ENCODE measurements around the gene RHOG.

Gene RHOG

DNA sequence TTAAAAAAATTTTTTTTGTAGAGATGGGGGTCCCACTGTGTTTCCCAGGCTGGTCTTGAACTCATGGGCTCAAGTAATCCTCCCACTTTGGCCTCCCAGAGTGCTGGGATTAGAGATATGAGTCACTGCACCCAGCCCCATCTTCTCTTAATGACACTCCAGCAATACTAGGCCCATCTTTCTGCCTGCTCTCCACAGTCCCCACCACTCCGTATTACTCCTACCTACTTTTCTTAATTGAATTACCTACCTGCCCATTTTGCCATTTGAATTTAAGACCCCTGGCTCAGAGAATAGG is 12.7 kb upstream of the RHOG start:
- Mint-ChIP-seq H3K27ac (peak overlapping the region in 1 of 3 experiments; percentile 54), H3K27me3 (ENCODE audit: low read depth) (no peaks in the 10 kb centered on the region), H3K9me3 (no peaks in the 10 kb centered on the region), H3K4me1 (peaks cover 37% of the 10 kb centered on the region), H3K36me3 (ENCODE audit: low read depth) (no peaks in the 10 kb centered on the region), H3K4me3 (peak overlapping the region in 2 of 3 experiments; percentile 13 to 82)
- TF ChIP-seq, protein P1, sequence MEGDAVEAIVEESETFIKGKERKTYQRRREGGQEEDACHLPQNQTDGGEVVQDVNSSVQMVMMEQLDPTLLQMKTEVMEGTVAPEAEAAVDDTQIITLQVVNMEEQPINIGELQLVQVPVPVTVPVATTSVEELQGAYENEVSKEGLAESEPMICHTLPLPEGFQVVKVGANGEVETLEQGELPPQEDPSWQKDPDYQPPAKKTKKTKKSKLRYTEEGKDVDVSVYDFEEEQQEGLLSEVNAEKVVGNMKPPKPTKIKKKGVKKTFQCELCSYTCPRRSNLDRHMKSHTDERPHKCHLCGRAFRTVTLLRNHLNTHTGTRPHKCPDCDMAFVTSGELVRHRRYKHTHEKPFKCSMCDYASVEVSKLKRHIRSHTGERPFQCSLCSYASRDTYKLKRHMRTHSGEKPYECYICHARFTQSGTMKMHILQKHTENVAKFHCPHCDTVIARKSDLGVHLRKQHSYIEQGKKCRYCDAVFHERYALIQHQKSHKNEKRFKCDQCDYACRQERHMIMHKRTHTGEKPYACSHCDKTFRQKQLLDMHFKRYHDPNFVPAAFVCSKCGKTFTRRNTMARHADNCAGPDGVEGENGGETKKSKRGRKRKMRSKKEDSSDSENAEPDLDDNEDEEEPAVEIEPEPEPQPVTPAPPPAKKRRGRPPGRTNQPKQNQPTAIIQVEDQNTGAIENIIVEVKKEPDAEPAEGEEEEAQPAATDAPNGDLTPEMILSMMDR (IDR thresholded peaks at IDR 0.05; ENCODE audit: unreplicated experiment in 3 of 3) = no peak

DNA sequence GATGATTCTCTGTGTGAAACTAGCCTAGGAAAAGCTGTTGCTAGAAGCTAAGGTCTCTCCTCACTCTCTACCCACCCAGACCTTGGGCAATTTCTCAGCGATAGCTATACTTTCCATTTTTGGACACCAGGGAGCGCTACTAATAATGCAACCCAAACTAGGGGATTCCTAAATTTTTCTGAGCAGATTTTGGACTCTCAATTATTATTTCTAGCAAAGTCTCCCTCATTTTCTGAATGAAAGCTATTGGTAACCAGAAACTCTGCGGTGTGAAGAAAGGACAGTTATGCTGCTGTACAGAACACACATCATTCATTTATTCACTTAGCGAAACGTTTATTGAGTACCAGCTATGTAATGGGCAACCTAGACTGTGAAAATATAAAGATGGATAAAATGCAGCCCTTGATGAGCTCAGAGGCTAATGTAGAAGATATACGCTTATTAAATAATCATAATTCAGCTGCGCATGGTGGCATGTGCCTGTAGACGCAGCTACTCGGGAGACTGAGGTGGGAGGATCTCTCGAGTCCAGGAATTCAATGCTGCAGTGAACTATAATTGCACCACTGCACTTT is 8.6 kb upstream of the RHOG start:
- Mint-ChIP-seq H3K4me1 (peaks cover 8% of the 10 kb centered on the region), H3K27ac (peak overlapping the region in 1 of 3 experiments; percentile 45), H3K4me3 (no peak overlapping the region)

DNA sequence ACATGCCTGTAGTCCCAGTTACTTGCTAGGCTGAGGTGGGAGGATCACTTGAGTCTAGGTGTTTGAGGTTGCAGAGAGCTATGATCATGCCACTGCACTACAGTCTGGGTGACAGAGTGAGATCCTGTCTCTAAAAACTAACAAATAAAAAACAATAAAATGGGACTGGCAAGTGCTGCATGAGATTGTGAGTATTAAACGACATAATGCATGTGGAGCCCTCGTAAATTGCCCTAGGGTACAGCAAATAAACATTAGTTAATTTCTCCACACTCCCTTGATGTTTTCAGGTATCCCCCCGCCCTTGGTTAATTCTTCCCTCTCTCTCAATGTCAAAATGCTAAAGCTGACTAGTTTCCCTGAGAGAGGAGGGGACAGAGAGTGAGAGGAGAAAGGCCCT is 4.9 kb upstream of the RHOG start:
- TF ChIP-seq, protein P1 (IDR thresholded peaks at IDR 0.05; ENCODE audit: unreplicated experiment in 3 of 3) = no peak
- Mint-ChIP-seq H3K4me1 (no peaks in the 10 kb centered on the region), H3K4me3 (no peak overlapping the region)

More for the DNA sequence above, 8.6 kb upstream of the RHOG start:
- no peaks in the 10 kb centered on the region for H3K36me3 Mint-ChIP-seq (ENCODE audit: low read depth)
- H3K9me3 Mint-ChIP-seq = no peaks in the 10 kb centered on the region
- H3K27me3 Mint-ChIP-seq (ENCODE audit: low read depth) = no peaks in the 10 kb centered on the region
- TF ChIP-seq, protein P1 (IDR thresholded peaks at IDR 0.05; ENCODE audit: unreplicated experiment in 3 of 3) = peak; percentile 59 to 69 (median 67)

DNA sequence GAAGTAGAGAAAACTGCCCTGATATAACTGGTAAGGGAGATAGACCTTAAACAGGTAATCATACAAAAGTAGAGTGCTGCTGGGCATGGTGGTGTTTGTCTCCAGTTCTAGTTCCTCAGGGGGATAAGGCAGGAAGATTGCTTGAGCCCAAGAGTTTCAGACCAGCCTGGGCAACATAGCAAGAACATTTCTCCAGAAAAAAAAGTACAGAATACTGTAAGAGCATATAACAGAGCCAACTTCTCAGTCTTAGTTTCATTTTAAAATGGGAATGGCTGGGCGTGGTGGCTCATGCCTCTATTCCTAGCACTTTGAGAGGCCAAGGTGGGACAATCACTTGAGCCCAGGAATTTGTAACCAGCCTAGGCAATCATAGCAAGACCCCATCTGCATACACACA is 4.5 kb upstream of the RHOG start:
- no peak overlapping the region for H3K27ac Mint-ChIP-seq
- H3K4me3 Mint-ChIP-seq = no peak overlapping the region
- no peaks in the 10 kb centered on the region for H3K36me3 Mint-ChIP-seq (ENCODE audit: low read depth)
- TF ChIP-seq, protein P1 (IDR thresholded peaks at IDR 0.05; ENCODE audit: unreplicated experiment in 3 of 3) = no peak
- H3K27me3 Mint-ChIP-seq (ENCODE audit: low read depth) = no peaks in the 10 kb centered on the region
- H3K4me1 Mint-ChIP-seq = no peaks in the 10 kb centered on the region
- no peaks in the 10 kb centered on the region for H3K9me3 Mint-ChIP-seq

More for the DNA sequence above, 4.9 kb upstream of the RHOG start:
- Mint-ChIP-seq H3K9me3 (no peaks in the 10 kb centered on the region), H3K27ac (no peak overlapping the region), H3K36me3 (ENCODE audit: low read depth) (no peaks in the 10 kb centered on the region), H3K27me3 (ENCODE audit: low read depth) (no peaks in the 10 kb centered on the region)

DNA sequence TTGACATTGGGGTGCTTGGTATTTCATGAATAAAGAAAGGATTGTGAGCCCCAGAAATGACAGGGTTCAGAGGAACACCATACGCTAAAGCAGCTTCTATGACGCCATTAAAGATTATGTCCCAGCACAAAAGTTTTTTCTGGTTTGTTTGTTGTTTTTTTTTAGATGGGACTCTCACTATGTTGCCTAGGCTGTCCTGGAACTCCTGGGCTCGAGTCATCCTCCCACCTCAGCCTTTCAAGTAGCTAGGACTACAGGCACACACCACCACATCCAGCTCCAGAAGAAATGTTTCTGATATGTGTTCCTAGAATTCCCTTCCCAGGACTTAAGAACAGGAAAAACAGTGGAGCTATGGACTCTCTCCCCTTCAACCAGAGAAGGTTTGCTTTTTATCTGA is 2.6 kb upstream of the RHOG start:
- peak overlapping the region in 1 of 3 experiments; percentile 59 for H3K27ac Mint-ChIP-seq
- H3K4me1 Mint-ChIP-seq = peaks cover 15% of the 10 kb centered on the region
- no peaks in the 10 kb centered on the region for H3K9me3 Mint-ChIP-seq
- H3K27me3 Mint-ChIP-seq (ENCODE audit: low read depth) = no peaks in the 10 kb centered on the region
- peak overlapping the region; percentile 60 to 70 (median 61) for H3K4me3 Mint-ChIP-seq
- no peaks in the 10 kb centered on the region for H3K36me3 Mint-ChIP-seq (ENCODE audit: low read depth)
- TF ChIP-seq, protein P1 (IDR thresholded peaks at IDR 0.05; ENCODE audit: unreplicated experiment in 3 of 3) = no peak

Data from nephron (organoid).